Right lobe of liver (tissue), 6 donors: Measurements from ENCODE around the gene NOL4L. TPM values are rescaled to one million over a fixed set of nuclear protein-coding genes. Genes with fewer than 3 reads are reported as not detected.

Experiments
- ATAC-seq, 4 donors: fragments of 200-7000 bp; cut with Tn5 transposase; one replicate each; pipeline ENCODE4 v1.9.1; 2020; ENCODE audit warnings: mild to moderate bottlenecking in 4 of 4, moderate library complexity in 4 of 4
- DNase-seq, 3 donors: peaks; one replicate each; pipeline ENCODE4 v3.0.0-alpha.2; 2020
- H3K27ac ChIP-seq, 3 donors: fragments of 200-600 bp; one replicate each; pipeline ENCODE4 v1.8.0; 2022
- H3K27me3 ChIP-seq, 2 donors: fragments of 200-600 bp; one replicate each; pipeline ENCODE4 v1.8.0; 2022
- H3K36me3 ChIP-seq, 4 donors: fragments of 200-600 bp; sonication (generic) in 1 of 4; one replicate each; pipeline versions ENCODE4 v1.5.1 to v1.8.0; 2017 to 2022; ENCODE audit warnings: control low read depth in 1 of 4
- H3K4me1 ChIP-seq, 4 donors: fragments of 200-600 bp; sonication (generic) in 1 of 4; one replicate each; pipeline versions ENCODE4 v1.5.1 to v1.8.0; 2017 to 2022; ENCODE audit warnings: control low read depth in 1 of 4
- H3K4me3 ChIP-seq, 3 donors: fragments of 200-600 bp; one replicate each; pipeline ENCODE4 v1.8.0; 2022
- H3K9me3 ChIP-seq, 4 donors: fragments of 200-600 bp; sonication (generic) in 1 of 4; one replicate each; pipeline versions ENCODE4 v1.5.1 to v1.8.0; 2017 to 2022; ENCODE audit warnings: control low read depth in 1 of 4
- CTCF ChIP-seq, 4 donors: fragments of 200-600 bp in 3 of 4; fragments of 450-650 bp in 1 of 4; IDR thresholded peaks; one replicate each; pipeline versions ENCODE4 v1.5.1 to v1.8.0; 2016 to 2022; ENCODE audit warnings: antibody characterized with exemption in 4 of 4, mild to moderate bottlenecking in 2 of 4
- POLR2A ChIP-seq: fragments of 450-650 bp; IDR thresholded peaks from one replicate; pipeline ENCODE4 v1.6.1; 2017; ENCODE audit warnings: antibody characterized with exemption, mild to moderate bottlenecking
- WGBS: methylation state at CpG from one replicate; pipeline ENCODE4 v1.1.6; 2018; ENCODE audit warnings: low coverage, low lambda C conversion rate; ENCODE audit not compliant: insufficient coverage; ENCODE audit errors: missing lambda C conversion rate; 5-methylcytosine and 5-hydroxymethylcytosine counted together
- intact Hi-C, 2 donors: fragments of 100-400 bp; cut with DNase I; formaldehyde crosslinking; loops; one replicate each; pipeline versions ENCODE4 v1.11.2 to v1.14.1; 2022
- total RNA-seq, 6 experiments: library from RNA; depleted of rRNA in 2 of 6; stranded (reverse); fragments of >200 nt in 2 of 6; fragmentation: NEBNext Ultra II Directional in 3 of 6; extraction: Animal tissue kit (Norgen Biotek cat#: 25700) in 3 of 6; gene quantifications; one replicate each; pipeline versions ENCODE4 v1.1.0 to v1.2.4, GENCODE V29; 2016 to 2023
- donor health status: DM: no; HTN: yes; CAD: no.
- donor health status: DM: no; HTN: no; CAD: no.
- donor health status: DM: no; HTN: no; CAD: no.
- donor health status: DM: no; HTN: yes; CAD: no.
- donor health status: DM: no; HTN: yes; CAD: no.

NOL4L gene
- total RNA-seq, 6 experiments from 2014 or later: 4.3 to 6.5 (median 5.7) TPM

GRCh38 chr20:32538526-32538939 is 46.6 kb downstream of the NOL4L start:
- no peak overlapping the region for H3K4me3 ChIP-seq
- ATAC-seq (peak in 1 of 4 donors; percentile 5), DNase-seq (no peak)
- no peak overlapping the region for H3K27ac ChIP-seq
- intact Hi-C loops: no loop called here
- TF ChIP-seq CTCF (IDR thresholded peaks at IDR 0.05) (no peak), POLR2A (no peak)
- no peaks in the 10 kb centered on the region for H3K27me3 ChIP-seq
- 17% methylated on average over 13 of the region's 16 CpGs for WGBS
- H3K4me1 ChIP-seq: peaks cover 0 to 10% (median 1%) of the 10 kb centered on the region in 4 donors
- no peaks in the 10 kb centered on the region for H3K36me3 ChIP-seq
- H3K9me3 ChIP-seq: no peaks in the 10 kb centered on the region

GRCh38 chr20:32537657-32538525 is 47.2 kb downstream of the NOL4L start:
- Histone ChIP-seq H3K27me3 (no peaks in the 10 kb centered on the region), H3K4me1 (peaks cover 0 to 10% (median 1%) of the 10 kb centered on the region in 4 donors), H3K27ac (no peak overlapping the region), H3K36me3 (no peaks in the 10 kb centered on the region), H3K9me3 (no peaks in the 10 kb centered on the region), H3K4me3 (no peak overlapping the region)
- ATAC-seq (peak in 2 of 4 donors; percentile 2 to 10), DNase-seq (no peak)
- TF ChIP-seq CTCF (IDR thresholded peaks at IDR 0.05) (no peak), POLR2A (no peak)
- 61% methylated on average over 11 of the region's 18 CpGs for WGBS
- intact Hi-C loops: no loop called here

- Histone ChIP-seq H3K9me3 (no peaks in the 10 kb centered on the region), H3K36me3 (no peaks in the 10 kb centered on the region), H3K27me3 (no peaks in the 10 kb centered on the region), H3K4me3 (peak overlapping the region; percentile 22 to 49 (median 41)), H3K4me1 (peaks cover 0 to 10% (median 1%) of the 10 kb centered on the region in 4 donors), H3K27ac (no peak overlapping the region)
- intact Hi-C loops: no loop called here
- whole genome bisulfite sequencing: 2% methylated on average over 19 of the region's 62 CpGs
- TF ChIP-seq CTCF (IDR thresholded peaks at IDR 0.05): no peak
- no peak for TF ChIP-seq POLR2A
- DNase-seq: peak; percentile 46 to 68 (median 61)
- peak; percentile 33 to 50 (median 37) for ATAC-seq
Observed at GRCh38 chr20:32536851-32537656, 48.1 kb downstream of the NOL4L start.

DNA sequence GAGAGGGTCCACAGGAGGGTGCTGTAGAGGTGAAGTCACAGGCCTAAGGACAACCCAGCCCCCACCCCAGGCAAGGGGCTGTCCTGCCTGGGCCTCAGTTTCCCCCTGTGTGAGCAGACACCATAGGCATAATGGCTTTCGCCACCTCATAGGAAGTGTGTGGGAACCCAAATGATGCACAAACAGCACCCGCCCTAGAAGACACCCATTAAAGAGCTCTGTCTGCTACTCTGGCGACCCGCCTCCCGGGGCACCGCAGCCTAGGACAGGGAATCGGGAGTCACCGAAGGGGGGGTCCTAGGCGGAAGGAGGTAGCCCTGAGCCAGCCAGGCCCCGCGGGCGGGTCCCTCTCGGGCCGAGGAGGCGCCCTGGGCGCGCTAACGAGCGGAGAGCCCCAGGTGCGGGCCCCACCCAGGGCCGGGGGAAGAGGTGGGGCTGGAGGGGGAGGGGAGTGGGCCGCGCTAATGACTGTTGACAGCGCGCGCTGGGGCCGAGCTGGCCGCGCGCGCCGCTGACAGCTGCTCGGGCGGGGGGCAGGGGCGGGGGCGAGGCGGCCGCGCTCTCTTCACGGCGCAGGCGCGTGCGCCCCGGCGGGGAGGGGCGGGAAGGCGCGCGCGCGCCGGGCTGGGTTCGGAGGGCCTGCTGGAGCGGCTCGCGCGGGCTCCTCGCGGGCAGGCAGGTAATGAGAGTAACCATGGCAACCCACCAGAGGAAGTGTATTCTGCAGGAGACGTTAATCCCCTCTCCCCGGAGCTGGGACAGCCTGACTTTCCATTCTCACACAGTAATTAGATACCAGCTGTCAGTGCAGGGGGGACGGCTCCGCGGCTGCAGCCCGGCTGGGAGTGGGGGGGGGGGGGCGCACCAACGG is 48.9 kb downstream of the NOL4L start:
- peak overlapping the region; percentile 22 to 49 (median 41) for H3K4me3 ChIP-seq
- no peaks in the 10 kb centered on the region for H3K27me3 ChIP-seq
- ATAC-seq (peak; percentile 41 to 58 (median 52)), DNase-seq (peak in 1 of 3 donors; percentile 55)
- H3K4me1 ChIP-seq: peaks cover 0 to 10% (median 1%) of the 10 kb centered on the region in 4 donors
- intact Hi-C loops: no loop called here
- no peak overlapping the region for H3K27ac ChIP-seq
- H3K9me3 ChIP-seq: no peaks in the 10 kb centered on the region
- 0% methylated on average over 3 of the region's 68 CpGs for WGBS
- no peaks in the 10 kb centered on the region for H3K36me3 ChIP-seq
- TF ChIP-seq POLR2A (no peak), CTCF (IDR thresholded peaks at IDR 0.05) (no peak)
